NCI-H345 treated with DMSO at 0.1 percent for 48 hours (cell line): ENCODE measurements around the gene NYAP1.
"Not testable (repeated sequence)": the region's sequence is repeated elsewhere in the genome, so short reads cannot be mapped to it uniquely, and the experiment has no call there.

ENCODE experiments used
- DNase-seq: peaks from one replicate; lab custom pipeline; 2025; ENCODE audit not compliant: unreplicated experiment; lab: John Stamatoyannopoulos, UW

NYAP1 gene

GRCh38 chr7:100540073-100540723 lies 56.5 kb downstream of the NYAP1 start:
- DNase-seq, result no peak

- DNase-seq, result not testable (repeated sequence)
Observed at GRCh38 chr7:100541309-100541708, 57.6 kb downstream of the NYAP1 start.

DNA sequence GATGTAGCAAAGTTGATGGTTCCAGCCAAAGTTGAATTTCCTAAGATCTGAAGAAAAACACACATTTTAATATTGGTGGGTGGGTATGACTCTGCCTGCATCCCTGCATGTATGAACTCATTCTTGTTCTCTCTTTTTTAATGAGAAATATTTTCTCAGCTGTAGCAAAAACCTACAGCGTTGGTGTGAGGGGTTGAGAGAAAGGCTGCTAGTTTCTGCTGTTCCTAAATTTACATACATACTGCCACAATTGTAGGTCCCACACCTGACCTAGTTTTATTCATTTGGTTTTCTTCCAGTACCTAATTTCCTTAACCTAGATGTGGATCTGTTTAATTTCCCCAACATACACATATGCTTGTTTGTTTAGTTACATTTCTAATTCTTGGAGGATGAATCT lies 59.9 kb downstream of the NYAP1 start:
- no peak for DNase-seq

DNA sequence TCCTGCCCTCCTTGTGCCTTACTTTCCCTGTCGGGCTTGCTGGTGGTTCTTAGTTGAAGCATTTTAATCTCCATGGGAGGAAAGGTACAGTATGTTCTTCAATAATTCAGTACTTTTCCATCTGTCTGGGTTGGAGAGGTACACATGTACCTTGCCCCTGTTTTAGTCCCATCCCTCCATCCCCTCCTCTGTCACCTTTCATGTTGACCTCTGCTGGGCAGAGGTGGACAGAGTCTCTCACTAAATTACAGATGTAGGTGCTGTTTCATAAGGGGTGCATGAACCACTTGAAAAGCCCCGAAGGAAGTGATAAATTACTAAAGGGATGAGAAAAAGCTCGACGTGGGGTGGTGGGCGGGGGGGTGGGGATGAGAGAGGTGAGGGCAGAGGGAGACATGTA lies 60.7 kb downstream of the NYAP1 start:
- no peak for DNase-seq
